Activated naive CD8-positive, alpha-beta T cell treated with anti-CD3 and anti-CD28 coated beads for 36 hours (primary cell): ENCODE results near the gene ARL2BP. TPM values are rescaled to one million over a fixed set of nuclear protein-coding genes. Genes with fewer than 3 reads are reported as not detected.

Source experiments
- DNase-seq: peaks from one replicate; pipeline ENCODE4 v3.0.0; 2021
- H3K27ac Mint-ChIP-seq: one replicate; pipeline ENCODE4 v1.8.0; 2022; ENCODE audit warnings: mild to moderate bottlenecking, moderate library complexity, mixed read lengths
- H3K27me3 Mint-ChIP-seq: one replicate; pipeline ENCODE4 v1.8.0; 2022; ENCODE audit warnings: mild to moderate bottlenecking, mixed read lengths
- H3K36me3 Mint-ChIP-seq: one replicate; pipeline ENCODE4 v1.8.0; 2021; ENCODE audit warnings: mild to moderate bottlenecking, mixed read lengths
- H3K4me1 Mint-ChIP-seq: one replicate; pipeline ENCODE4 v1.8.0; 2021; ENCODE audit warnings: mixed read lengths
- H3K4me3 Mint-ChIP-seq: one replicate; pipeline ENCODE4 v1.8.0; 2022; ENCODE audit warnings: mild to moderate bottlenecking, moderate library complexity, mixed read lengths
- H3K9me3 Mint-ChIP-seq: one replicate; pipeline ENCODE4 v1.8.0; 2022; ENCODE audit warnings: mixed read lengths
- total RNA-seq, 2 experiments: library from RNA; stranded (reverse); gene quantifications; one replicate each; pipeline ENCODE4 v1.2.3, GENCODE V29; 2021

Gene ARL2BP
- total RNA-seq, 2 experiments from 2014 or later: 16.2 to 17.1 TPM

DNA sequence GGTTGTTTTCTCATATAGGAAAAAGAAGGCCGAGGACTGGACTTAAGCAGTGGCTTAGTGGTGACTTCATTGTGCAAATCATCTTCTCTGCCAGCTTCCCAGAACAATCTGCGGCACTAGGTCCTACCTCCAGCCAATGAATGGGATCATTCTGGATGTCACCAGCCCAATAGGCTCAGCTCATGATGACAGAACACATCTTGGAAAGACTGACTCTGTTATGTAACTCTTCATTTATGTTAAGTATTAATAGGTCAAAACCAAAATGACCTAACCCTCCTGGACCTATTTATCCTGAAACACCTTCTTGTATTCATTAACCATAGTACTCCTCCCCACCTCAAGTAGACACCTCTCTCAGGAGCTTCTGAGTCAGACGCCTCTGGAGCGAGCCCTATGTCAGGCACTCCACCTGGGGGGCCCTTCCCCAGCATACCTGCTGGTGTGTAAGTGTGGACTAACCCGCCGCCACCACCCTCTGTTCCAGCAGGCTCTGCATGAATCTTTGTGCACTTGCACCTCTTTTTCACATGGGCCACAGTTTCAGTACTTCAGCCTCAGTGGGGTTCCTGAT, 7.2 kb downstream of the ARL2BP start:
- Mint-ChIP-seq H3K4me1 (no peaks in the 10 kb centered on the region), H3K36me3 (peaks cover 15% of the 10 kb centered on the region), H3K9me3 (no peaks in the 10 kb centered on the region), H3K4me3 (no peak overlapping the region), H3K27ac (no peak overlapping the region), H3K27me3 (no peaks in the 10 kb centered on the region)
- no peak for DNase-seq

DNA sequence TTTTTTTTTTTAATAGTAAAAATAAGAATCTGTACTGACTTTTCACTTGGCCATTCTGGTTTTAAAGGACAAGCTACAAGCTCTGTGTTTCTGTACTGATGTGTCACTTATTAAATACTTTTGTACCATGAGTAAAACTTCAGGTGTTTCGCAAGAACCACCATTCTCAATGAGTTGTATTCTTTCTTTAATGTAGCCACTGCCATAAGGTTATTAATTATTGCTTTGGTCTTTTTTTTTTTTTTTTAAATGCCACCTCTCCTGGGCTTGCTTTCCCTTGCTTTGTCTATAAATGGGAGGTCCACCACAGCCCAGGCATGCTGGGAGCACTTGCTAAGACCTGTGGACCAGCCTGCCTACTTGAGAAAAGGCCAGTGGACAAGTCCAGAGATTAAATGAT, 8.4 kb downstream of the ARL2BP start:
- H3K4me3 Mint-ChIP-seq: no peak overlapping the region
- H3K9me3 Mint-ChIP-seq: no peaks in the 10 kb centered on the region
- no peaks in the 10 kb centered on the region for H3K4me1 Mint-ChIP-seq
- no peak for DNase-seq
- no peak overlapping the region for H3K27ac Mint-ChIP-seq
- no peaks in the 10 kb centered on the region for H3K27me3 Mint-ChIP-seq
- H3K36me3 Mint-ChIP-seq: peaks cover 15% of the 10 kb centered on the region

DNA sequence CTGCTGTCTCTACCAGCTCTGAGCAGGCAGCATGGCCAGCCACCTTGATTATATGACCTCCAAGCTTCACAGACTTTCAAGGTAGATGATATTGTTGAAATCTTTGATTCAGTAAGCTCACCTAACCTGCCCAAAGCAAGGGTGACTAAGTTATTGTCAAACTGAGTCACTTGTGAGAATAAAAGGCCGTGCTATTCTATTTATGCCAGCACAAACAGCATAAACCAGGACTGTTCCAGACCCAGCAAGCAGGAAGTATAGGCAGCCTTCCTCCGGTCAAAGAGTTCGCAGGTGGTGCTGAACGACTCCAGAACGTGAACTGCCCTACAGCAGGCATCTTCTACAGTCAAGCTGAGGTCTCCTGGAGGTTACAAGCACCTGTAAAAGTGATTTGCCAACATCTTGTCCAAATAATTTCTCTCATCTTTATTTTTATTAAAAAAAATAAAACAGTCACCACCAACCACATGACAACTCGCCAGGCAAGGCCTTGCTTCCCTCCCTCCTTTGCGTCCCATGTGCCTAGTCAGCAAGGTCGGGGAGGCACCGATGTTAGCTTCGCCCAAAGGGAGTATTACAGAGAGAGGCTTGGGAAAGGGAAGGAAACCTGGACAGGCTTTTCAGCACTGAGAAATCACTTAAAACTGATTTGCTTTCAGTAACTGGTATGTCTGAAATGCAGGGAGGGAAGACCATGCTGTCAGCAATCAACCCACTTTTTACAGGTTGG, 10.8 kb downstream of the ARL2BP start:
- Mint-ChIP-seq H3K4me3 (no peak overlapping the region), H3K27ac (no peak overlapping the region), H3K27me3 (no peaks in the 10 kb centered on the region), H3K36me3 (peaks cover 15% of the 10 kb centered on the region), H3K9me3 (no peaks in the 10 kb centered on the region), H3K4me1 (peaks cover 12% of the 10 kb centered on the region)
- DNase-seq: no peak

DNA sequence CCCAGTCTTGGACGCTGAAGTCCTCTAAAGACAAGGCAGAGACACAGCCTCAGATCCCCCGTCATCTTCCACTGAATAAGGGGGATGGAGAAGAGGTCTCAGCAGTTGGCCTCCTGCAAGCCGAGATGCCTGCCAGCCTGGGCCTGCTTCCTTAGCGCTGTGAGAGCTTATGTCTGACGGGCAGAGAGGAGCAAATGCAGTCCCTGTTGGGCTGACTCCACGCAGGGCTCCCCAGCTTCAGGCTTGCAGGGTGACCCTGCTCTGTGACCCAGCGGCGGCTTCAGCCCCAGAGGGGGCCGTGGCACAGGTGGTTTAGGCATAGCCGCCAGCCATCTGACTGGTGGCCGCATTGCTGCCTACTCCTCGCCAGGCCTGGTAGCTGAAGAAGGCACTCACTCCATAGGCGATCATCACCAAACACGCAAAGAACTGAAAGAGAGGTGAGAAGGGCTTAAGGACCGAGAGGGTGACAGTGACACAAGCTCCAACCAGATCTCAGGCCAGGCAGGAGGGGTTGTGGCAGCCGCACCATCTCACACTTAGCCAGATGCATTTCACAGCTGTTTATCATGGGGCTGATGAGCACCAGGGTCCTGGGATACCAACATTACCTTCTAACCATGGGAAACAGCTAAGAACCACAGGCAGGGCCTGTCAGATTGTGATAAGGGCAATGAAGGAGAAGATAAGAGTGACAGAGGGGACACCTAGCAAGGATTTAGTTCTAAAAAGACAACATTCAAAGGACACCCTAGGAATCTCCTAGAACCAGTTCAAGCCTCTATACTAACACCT, 11.7 kb downstream of the ARL2BP start:
- no peaks in the 10 kb centered on the region for H3K9me3 Mint-ChIP-seq

DNA sequence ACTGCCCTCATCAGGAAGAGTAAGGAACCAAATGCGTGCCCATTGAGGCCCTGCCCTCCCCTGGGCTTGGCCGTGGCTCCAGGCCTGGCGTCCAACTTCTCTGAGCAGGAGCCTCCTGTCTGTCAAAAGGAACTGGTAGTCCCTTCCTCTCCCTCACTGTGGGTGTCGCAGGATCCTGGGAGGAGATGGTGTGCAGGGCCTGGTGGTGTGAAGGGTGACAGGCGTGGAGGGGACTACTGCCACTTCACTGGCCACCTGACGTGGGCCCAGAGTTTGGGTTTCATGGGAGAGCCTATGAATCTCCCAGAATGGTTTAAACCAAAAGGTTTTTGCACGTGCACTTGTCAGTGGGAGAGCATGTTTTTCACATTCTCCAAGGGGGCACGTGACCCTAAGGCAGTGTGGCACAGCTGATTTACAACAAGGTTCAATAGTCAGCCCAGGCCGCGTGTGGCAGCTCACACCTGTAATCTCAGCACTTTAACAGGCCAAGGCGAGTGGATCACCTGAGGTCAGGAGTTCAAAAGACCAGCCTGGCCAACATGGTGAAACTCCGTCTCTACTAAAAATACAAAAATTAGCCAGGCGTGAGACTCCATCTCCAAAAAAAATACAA, 12.5 kb downstream of the ARL2BP start:
- H3K4me1 Mint-ChIP-seq: peaks cover 12% of the 10 kb centered on the region
- no peak for DNase-seq
- no peak overlapping the region for H3K27ac Mint-ChIP-seq
- H3K4me3 Mint-ChIP-seq: no peak overlapping the region
- H3K27me3 Mint-ChIP-seq: no peaks in the 10 kb centered on the region
- H3K9me3 Mint-ChIP-seq: no peaks in the 10 kb centered on the region
- H3K36me3 Mint-ChIP-seq: peaks cover 4% of the 10 kb centered on the region

More for the DNA sequence above, 11.7 kb downstream of the ARL2BP start:
- H3K4me1 Mint-ChIP-seq: peaks cover 12% of the 10 kb centered on the region
- no peak for DNase-seq
- H3K4me3 Mint-ChIP-seq: no peak overlapping the region
- H3K27ac Mint-ChIP-seq: no peak overlapping the region
- peaks cover 11% of the 10 kb centered on the region for H3K36me3 Mint-ChIP-seq
- no peaks in the 10 kb centered on the region for H3K27me3 Mint-ChIP-seq

DNA sequence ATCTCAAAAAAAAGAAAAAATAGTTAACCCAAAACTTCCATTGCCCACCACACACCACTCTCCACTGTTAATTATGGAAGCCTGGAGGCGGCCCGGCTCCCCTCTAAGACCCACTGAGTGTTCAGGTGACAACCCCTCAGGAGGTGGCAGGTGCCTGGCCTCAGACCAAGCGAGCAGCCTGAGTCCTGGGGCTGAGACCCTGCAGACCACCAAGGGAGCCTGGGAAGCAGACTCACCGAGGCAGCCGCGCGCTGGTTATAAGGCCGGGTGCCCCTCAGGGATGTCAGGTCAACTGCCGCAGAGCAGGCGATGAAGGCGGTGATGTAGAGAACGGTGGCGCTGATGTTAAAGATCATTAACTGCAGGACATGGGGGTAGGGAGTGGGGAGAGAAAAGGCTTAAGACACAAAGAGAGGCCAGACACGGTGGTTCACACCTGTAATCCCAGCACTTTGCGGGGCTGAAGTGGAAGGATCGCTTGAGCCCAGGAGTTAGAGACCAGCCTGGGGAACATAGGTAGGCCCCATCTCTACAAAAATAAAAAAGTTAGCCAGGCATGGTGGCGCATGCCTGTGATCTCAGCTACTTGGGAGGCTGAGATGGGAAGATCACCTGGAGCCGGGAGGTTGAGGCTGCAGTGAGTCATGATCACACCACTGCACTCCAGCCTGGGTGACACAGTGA, 13.3 kb downstream of the ARL2BP start:
- Mint-ChIP-seq H3K4me1 (peaks cover 12% of the 10 kb centered on the region), H3K9me3 (no peaks in the 10 kb centered on the region), H3K27ac (no peak overlapping the region), H3K27me3 (no peaks in the 10 kb centered on the region), H3K36me3 (no peaks in the 10 kb centered on the region), H3K4me3 (no peak overlapping the region)
- DNase-seq: no peak

DNA sequence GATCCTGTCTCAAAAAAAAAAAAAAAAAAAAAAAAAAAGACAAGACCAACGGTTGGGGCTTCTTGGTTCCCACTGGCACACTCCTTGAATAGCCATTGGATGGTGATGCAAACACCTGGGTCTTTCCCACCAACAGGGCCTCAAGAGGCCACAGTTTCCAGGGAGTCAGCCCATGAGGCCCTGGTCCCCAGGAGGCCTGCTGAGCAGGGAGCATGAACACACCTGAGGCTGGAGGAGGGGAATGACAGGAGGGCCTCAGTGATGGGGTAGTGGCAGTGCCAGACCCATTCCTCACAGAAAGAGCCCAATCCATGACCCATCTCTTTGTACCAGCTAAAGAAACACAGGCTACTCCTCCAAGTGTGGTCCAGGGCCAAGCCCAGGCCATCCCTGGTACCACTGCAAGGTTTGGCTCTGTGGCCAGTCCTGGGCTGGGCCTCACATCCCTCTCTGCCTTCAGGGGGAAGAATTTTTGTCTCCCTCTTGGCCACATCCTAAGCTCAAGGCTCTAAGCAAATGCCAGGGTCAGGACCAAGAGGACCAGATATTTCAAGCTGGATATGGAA, 13.9 kb downstream of the ARL2BP start:
- Mint-ChIP-seq H3K27ac (no peak overlapping the region), H3K36me3 (no peaks in the 10 kb centered on the region), H3K9me3 (no peaks in the 10 kb centered on the region), H3K4me3 (no peak overlapping the region), H3K27me3 (no peaks in the 10 kb centered on the region), H3K4me1 (peaks cover 12% of the 10 kb centered on the region)
- DNase-seq: no peak

DNA sequence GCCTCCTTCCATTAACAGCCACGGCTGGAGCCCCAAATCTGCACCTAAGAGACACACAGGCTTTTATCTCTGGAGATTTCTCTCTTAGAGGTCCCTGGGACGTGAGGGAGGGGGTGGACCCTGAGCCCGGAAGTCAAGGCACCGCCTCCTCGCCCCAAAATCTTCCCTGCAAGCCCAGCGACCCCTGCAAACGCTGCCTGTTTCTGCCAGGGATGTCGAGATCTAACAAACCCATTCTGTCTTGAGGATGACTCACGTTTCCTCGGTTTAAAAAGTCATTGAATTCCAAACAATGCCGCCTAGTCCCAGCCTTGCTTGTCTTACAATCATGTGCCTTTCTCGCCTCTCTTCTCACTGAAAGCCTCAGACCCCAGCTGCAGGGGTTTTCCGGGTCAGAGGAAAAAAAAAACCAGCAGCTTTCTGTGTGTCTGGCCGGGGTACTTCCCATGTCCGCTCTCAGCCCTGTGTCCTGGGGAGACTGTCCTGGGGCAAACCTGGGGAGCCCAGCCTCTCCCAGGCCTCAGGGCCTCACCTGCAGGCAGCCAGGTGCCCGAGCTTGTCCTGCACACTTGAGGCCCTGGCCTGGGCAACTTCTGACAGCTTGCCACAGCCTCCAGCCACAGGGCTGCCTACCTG, 15.4 kb downstream of the ARL2BP start:
- peak overlapping the region; percentile 54 for H3K4me3 Mint-ChIP-seq
- DNase-seq: peak; percentile 34
- H3K36me3 Mint-ChIP-seq: no peaks in the 10 kb centered on the region
- no peaks in the 10 kb centered on the region for H3K27me3 Mint-ChIP-seq
- H3K27ac Mint-ChIP-seq: peak overlapping the region; percentile 87
- no peaks in the 10 kb centered on the region for H3K9me3 Mint-ChIP-seq
- peaks cover 15% of the 10 kb centered on the region for H3K4me1 Mint-ChIP-seq

DNA sequence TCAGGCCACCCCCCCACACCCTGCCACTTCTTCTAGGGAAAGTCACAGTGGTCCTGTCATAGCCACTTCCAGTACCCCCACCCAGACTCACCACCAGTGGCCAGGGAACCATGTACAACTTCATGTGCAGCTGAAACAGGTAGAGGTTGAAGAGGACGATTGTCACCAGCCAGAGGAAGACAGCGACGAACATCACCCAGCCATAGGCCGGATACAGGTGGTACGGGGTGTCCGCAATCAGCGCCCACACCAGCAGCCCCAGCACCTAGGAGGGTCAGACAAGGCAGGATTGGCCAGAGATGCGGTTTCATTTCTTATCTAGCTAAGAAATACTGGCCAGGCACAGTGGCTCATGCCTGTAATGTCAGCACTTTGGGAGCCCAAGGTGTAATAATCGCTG, 16.7 kb downstream of the ARL2BP start:
- H3K27me3 Mint-ChIP-seq: no peaks in the 10 kb centered on the region
- H3K36me3 Mint-ChIP-seq: no peaks in the 10 kb centered on the region
- no peak overlapping the region for H3K4me3 Mint-ChIP-seq
- DNase-seq: no peak
- H3K4me1 Mint-ChIP-seq: peaks cover 25% of the 10 kb centered on the region
- no peak overlapping the region for H3K27ac Mint-ChIP-seq
- no peaks in the 10 kb centered on the region for H3K9me3 Mint-ChIP-seq

DNA sequence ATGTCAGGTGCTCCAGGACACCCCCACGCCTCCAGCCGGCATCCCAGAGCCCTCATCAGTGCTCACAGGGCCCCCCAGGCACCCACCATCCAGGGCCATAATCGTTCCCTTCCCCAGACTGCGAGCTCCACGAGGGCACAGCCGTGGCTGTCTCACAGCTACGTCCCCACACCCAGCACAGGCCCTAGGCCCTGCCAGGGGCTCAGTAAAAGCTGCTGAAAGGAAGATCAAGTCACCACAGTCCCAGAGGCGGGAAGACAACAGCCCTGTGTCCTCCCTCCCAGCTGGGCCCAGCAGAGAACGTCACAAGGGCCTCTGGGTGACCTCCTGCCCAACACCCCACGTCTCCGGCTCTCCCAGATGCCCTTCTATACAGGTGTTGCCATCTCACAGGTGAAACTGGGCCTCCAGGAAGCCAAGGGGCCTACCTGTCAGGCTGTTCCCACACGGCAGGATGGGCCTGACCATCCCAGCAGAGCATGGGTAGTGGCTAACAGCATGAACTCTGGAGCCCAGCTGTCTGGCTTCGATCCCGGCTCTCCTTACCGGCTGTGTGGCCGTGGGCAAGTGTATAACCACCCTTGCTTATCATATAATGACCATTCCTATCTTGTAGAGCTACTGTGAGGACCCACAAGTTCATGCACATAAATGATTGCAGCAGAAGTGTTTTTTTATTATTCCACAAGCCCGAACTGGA, 17.9 kb downstream of the ARL2BP start:
- Mint-ChIP-seq H3K27me3 (no peaks in the 10 kb centered on the region), H3K4me3 (no peak overlapping the region), H3K9me3 (no peaks in the 10 kb centered on the region), H3K36me3 (no peaks in the 10 kb centered on the region), H3K4me1 (peaks cover 35% of the 10 kb centered on the region), H3K27ac (peak overlapping the region; percentile 20)
- no peak for DNase-seq

DNA sequence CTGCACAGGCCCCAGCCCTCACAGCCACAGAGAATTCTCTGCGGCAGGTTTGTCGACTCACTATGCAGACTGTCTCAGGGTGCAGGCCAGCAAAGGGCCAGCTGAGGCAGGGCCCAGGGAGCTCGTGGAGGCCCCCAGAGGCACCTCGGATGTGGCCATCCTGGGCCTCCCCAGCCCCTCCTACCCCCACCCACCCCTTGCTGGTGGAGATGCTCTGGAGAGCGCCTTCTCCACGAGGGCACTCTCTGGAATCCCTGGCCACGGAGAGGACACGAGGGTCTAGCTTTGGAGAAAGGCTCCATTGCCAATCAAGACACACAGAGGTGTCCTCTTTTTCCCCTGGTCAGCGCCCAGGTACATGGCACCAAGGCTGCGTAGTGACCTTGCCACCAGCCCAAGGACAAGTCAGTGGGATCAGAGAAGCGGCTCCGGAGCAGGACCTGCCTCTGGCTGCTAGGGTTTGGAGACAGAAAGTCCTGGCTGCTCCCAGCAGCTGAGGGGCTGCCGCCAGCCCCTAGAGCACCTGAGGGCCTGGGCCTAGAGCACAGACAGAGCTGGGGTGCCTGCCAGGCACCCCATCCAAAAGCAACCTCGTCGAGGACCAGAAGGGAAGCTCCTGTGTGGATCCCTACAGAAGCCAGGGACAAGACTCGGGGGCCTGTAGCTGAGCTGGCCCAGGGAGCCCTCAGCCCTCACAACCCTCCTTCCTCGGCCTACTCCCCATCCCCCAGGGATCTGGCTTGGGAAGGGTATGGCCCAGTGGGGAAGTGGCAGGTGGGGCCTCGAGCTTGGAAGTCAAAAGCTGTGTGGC, 18.7 kb downstream of the ARL2BP start:
- H3K27me3 Mint-ChIP-seq: no peaks in the 10 kb centered on the region
- H3K4me3 Mint-ChIP-seq: no peak overlapping the region
- DNase-seq: no peak
- no peak overlapping the region for H3K27ac Mint-ChIP-seq
- no peaks in the 10 kb centered on the region for H3K36me3 Mint-ChIP-seq
- H3K9me3 Mint-ChIP-seq: no peaks in the 10 kb centered on the region
- H3K4me1 Mint-ChIP-seq: peaks cover 40% of the 10 kb centered on the region

DNA sequence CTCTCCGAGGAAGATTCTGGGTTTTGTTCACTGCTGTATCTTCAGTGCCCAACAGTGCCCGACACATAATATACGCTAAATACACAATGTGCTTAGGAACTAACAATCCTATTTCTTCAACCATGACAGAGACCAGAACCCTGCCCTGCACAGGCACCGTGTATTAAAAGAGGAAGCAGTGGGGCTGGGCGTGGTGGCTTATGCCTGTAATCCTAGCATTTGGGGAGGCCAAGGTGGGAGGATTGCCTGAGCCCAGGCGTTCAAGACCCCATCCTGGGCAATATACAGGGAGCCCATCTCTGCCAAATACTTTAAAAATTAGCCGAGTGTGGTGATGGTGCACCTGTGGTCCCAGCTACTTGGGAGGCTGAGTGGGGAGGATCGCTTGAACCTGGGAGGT, 19.3 kb downstream of the ARL2BP start:
- Mint-ChIP-seq H3K27me3 (no peaks in the 10 kb centered on the region), H3K4me3 (no peak overlapping the region), H3K27ac (no peak overlapping the region), H3K36me3 (no peaks in the 10 kb centered on the region), H3K9me3 (no peaks in the 10 kb centered on the region), H3K4me1 (peaks cover 43% of the 10 kb centered on the region)
- no peak for DNase-seq

DNA sequence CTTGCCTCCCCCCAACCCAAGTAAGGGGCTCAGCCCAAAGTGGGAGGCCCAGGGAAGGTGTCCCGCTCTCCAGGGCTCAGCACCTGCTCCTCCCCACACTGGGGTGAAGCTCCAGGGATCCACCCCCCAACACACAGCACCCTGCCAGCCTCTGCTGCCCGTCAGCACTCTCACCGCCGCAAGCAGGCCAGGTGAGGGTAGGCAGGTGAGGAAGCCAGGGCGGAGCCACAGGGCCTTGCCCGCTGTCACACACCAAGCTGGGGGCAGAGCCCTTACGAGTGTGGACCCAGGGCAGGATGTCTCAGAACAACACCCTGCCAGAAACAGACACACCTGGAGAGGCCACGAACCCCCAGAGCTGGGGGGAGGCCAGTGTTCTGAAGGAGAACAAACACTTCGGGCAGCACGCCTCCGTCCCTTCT, 19.9 kb downstream of the ARL2BP start:
- Mint-ChIP-seq H3K36me3 (no peaks in the 10 kb centered on the region), H3K27ac (peak overlapping the region; percentile 12), H3K27me3 (no peaks in the 10 kb centered on the region), H3K4me3 (no peak overlapping the region), H3K4me1 (peaks cover 40% of the 10 kb centered on the region), H3K9me3 (no peaks in the 10 kb centered on the region)
- no peak for DNase-seq
